ENCODE results near the gene SPRED1.

The SPRED1 gene

GRCh38 chr15:38285456-38285855 lies 32.8 kb downstream of the SPRED1 start:
- no peak for DNase-seq

GRCh38 chr15:38294126-38294525 lies 41.5 kb downstream of the SPRED1 start:
- DNase-seq = no peak

- DNase-seq = peak; percentile 74
These were observed 45.2 kb downstream of the SPRED1 start for GRCh38 chr15:38297623-38298388.

GRCh38 chr15:38299216-38299615 lies 46.6 kb downstream of the SPRED1 start:
- peak; percentile 92 for DNase-seq

- DNase-seq = peak; percentile 64
These were observed 47.8 kb downstream of the SPRED1 start for GRCh38 chr15:38300395-38300794.

GRCh38 chr15:38304481-38304880 lies 51.8 kb downstream of the SPRED1 start:
- no peak for DNase-seq

- DNase-seq = no peak
These were observed 54.6 kb downstream of the SPRED1 start for GRCh38 chr15:38307251-38307650.

- DNase-seq = no peak
These were observed 55.4 kb downstream of the SPRED1 start for GRCh38 chr15:38307861-38308641.

GRCh38 chr15:38308797-38309196 lies 56.2 kb downstream of the SPRED1 start:
- DNase-seq = no peak

GRCh38 chr15:38312190-38312589 lies 59.6 kb downstream of the SPRED1 start:
- DNase-seq = no peak

- DNase-seq = no peak
These were observed 63.7 kb downstream of the SPRED1 start for GRCh38 chr15:38316311-38316710.

- peak; percentile 30 for DNase-seq
These were observed 67.5 kb downstream of the SPRED1 start for GRCh38 chr15:38320181-38320580.

GRCh38 chr15:38320866-38321265 lies 68.2 kb downstream of the SPRED1 start:
- peak; percentile 22 for DNase-seq

- no peak for DNase-seq
These were observed 71.3 kb downstream of the SPRED1 start for GRCh38 chr15:38323895-38324294.

- no peak for DNase-seq
These were observed 72.5 kb downstream of the SPRED1 start for GRCh38 chr15:38324939-38325647.

GRCh38 chr15:38325648-38325990 lies 73.0 kb downstream of the SPRED1 start:
- no peak for DNase-seq

- DNase-seq = no peak
These were observed 80.1 kb downstream of the SPRED1 start for GRCh38 chr15:38332711-38333110.

GRCh38 chr15:38335116-38335515 lies 82.5 kb downstream of the SPRED1 start:
- no peak for DNase-seq

- no peak for DNase-seq
These were observed 91.7 kb downstream of the SPRED1 start for GRCh38 chr15:38344351-38344750.

GRCh38 chr15:38349251-38349650 lies 96.6 kb downstream of the SPRED1 start:
- DNase-seq = no peak

- DNase-seq = no peak
These were observed 98.8 kb downstream of the SPRED1 start for GRCh38 chr15:38351466-38351865.

- peak; percentile 64 for DNase-seq
These were observed 101.8 kb downstream of the SPRED1 start for GRCh38 chr15:38354315-38354929.

GRCh38 chr15:38362355-38362754 lies 109.7 kb downstream of the SPRED1 start:
- no peak for DNase-seq

All from HCEC 1CT (cell line).